ENCODE measurements around the gene GABBR2.

GABBR2 gene

GRCh38 chr9:98333703-98334582 is 374.8 kb downstream of the GABBR2 start:
- DNase-seq: peak; percentile 84

- no peak for DNase-seq
Observed at GRCh38 chr9:98332405-98332831, 376.3 kb downstream of the GABBR2 start.

- no peak for DNase-seq
Observed at GRCh38 chr9:98331536-98332259, 377.0 kb downstream of the GABBR2 start.

- no peak for DNase-seq
Observed at GRCh38 chr9:98330831-98331230, 377.9 kb downstream of the GABBR2 start.

DNA sequence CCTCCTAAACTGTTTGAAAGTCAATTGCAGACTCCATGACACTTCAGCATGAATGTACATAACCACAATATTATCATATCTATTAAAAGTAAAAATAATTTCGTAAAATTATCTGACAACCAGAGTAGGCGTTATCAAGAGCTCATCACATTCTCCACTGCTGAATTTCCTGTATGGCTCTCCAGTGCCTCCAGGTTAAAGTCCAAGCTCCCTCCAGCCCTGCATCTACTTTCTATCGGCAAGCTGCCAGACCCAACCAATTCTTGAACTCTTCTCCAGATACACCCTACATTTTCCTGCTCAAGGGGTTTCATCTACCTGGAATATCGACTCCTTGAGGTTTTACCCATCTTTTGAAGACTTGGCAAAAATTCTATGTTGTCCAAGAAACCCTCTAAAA is 378.8 kb downstream of the GABBR2 start:
- DNase-seq: no peak

GRCh38 chr9:98329281-98329680 is 379.5 kb downstream of the GABBR2 start:
- DNase-seq: no peak

- no peak for DNase-seq
Observed at GRCh38 chr9:98328770-98329169, 380.0 kb downstream of the GABBR2 start.

DNA sequence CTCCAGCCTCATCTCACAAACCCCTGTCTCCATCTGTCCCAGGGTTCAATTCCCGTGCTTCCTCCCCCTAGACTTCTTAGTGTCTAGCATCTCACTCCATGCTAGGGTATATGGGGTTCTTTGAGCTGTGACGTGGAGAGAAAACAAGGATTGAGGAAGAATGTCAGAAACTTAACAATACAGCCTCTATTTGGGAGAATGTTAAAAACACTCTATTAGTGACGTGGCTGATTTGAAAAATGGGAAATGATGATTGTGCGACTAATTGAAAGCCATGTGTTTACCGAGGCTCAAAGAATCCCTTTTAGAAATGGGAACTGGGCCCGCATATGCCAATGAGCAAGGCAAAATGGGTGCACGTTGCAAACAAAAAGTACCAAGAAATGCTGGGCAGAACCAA is 380.6 kb downstream of the GABBR2 start:
- no peak for DNase-seq

- DNase-seq: no peak
Observed at GRCh38 chr9:98327249-98327561, 381.5 kb downstream of the GABBR2 start.

DNA sequence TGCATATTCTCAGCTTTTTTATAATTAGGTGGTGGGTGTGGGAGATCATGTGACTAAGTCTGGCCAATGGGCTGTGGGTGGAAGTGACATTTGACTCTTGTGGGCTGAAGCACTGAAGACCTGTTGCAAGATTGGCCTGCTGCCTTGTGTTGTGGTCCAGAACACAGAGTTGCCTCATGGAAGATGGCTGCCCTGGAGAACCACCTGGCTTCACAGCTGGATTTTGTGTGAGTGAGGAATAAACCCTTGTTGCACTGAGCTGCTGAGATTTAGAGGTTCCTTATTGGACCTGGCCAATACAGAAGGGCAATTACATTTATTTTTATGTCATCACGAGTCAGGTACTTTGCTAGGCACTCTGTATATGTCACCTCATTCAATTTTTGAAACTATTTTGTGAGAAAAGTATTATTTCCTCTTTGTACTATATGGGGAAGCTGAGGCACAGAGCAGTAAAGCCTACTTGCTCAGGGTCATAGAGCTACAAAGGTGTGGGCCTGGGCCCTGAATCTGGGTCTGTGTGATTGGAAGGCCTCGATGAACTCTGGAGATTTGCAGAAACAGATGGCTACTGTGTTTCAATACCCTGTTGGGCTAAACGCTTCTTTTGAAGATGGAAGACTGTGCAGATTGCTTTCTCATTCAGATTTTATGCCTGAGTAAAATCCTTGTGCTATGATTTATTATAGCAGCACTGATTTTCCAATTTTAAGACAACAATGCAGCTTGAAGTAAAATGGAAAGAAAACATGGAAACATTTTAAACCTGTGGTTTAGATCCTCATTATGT is 382.1 kb downstream of the GABBR2 start:
- no peak for DNase-seq

- DNase-seq: no peak
Observed at GRCh38 chr9:98324801-98325200, 383.9 kb downstream of the GABBR2 start.

- DNase-seq: no peak
Observed at GRCh38 chr9:98323831-98324135, 385.0 kb downstream of the GABBR2 start.

GRCh38 chr9:98323051-98323830 is 385.5 kb downstream of the GABBR2 start:
- no peak for DNase-seq

DNA sequence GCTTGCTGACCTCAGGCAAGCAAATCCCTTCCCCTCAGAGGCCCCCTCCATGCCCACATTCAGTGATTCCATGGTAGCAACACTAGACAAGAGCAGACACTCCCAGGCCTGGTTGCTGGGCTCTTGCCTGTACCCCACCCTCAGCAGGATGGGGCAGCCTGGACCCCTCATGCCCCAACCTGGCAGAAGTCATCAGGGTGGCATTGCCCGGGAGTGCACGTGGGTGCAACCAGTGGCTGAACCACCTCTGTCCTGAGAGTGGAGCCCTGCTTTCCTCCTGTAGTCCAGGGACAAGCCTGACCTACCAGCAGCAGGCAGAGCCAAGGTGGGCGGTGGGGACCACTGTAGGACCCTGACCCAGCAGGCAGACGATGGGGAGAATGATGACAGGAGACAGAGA is 387.5 kb downstream of the GABBR2 start:
- DNase-seq: no peak

- peak; percentile 41 for DNase-seq
Observed at GRCh38 chr9:98318834-98319478, 389.8 kb downstream of the GABBR2 start.

DNA sequence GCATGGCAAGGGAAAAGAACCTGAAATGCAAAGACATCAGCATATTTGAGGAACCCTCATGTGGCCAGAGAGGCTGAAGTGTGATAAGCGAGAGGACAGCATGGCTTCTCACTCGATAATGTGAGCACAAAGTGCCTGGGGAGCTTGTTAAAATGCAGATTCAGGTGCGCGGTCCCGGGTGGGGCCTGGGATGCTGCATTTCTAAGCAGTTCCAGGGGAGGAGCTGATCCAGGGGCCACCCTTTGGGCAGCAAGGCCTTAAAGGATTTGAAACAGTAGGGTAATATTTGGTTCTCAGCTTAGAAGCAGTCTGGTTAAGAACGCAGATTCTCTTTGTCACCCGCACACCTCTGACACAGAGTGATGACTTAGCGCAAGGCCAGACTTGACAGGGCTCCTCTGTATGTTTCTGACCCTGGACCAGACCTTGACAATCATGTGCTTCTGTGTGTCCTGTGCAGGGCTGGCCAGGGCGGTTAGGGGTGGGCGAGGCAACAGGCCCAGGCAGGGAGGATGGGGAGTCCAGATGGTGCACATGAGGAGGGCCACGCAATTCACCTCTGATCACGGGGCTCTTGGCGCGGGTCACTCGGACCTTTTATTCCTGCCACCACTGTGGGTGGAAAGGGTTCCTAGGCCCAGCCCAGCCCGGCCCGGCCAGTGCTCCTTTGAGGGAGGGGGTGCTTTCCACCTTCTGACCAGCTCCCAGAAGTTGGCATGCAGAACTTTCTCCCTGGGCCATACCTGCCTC is 390.5 kb downstream of the GABBR2 start:
- DNase-seq: no peak

DNA sequence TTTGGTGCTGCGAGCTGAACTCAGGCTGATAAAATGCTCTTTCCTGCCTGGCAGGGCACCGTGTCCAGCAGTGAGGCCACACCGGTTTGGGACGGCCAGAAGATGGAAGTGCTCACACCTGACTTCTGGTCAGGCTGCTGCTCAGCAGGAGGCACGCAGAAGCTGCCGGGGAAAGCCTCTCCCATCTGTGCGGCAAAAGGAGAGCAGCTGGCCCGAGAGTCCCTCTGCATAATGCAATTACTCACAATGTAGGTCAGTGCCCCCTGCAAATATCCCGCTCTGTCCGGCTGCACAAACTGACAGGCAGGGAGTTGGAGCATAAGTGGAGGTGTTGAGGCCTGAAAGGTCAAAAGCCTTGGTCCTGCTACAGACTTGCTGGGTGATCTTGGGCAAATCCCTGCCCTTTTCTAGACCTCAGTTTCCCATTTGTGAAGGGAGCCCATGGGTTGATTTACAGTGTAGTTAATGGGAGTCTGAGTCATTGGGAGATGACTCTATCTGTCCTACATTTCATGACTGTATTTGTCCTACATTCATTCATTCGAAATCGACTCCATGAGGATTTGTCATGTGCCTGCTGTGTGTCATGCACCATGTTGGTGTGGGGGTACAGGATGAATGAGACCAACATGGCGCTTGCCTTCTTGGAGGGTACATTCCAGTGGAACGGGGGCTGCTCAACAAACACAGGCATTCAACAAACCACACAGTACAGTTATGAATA is 391.4 kb downstream of the GABBR2 start:
- DNase-seq: no peak

DNA sequence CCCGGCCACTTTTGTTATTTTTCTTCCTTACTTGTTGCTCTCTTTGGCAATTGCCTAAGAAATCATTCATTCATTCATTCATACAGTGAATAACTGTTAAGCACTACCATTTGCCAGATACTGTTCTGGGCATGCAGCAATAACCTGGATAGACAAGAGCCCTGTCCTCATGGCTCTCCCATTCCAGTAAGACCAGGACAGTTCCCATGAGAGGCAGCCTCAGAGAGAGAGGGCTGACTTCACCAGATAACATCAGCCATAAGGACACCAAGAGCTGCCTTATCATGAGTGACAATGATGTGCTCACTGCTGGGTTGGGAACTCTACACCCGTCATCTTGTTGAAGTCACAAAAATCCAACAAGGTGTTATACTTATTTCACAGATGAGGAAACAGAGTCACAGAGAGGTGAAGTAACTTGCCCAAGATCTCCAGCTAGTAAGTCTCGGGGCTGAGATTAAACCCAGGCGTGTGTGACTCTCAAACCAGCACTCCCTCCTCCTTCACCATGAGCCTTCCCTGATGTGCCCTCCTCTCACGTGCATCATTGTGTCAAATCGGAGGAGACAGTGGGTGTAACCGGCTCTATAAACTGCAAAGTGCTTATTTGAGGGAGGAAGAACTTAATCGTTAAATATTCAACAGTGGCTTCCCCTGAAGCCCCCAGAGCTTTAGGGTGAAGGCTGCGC is 392.1 kb downstream of the GABBR2 start:
- no peak for DNase-seq

- DNase-seq: peak; percentile 84
Observed at GRCh38 chr9:98315551-98316060, 393.1 kb downstream of the GABBR2 start.

DNA sequence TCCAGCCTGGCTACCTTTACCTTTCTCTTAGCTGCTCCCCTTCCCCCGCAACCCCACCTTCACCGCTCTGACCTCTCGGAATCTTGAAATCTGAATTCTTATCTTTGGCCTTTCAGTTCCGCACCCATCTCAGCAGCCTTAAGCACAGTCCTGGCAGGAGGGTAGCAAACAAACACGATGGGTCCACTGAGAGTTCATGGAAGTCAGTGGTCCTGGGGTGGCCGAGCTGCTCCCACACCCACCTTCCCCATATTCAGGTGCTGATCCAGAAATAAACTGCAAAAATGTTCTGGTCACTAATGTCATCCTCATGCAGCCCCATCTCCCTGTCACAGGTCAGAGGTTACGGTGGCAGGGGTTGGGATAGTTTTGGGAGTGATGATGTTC is 393.7 kb downstream of the GABBR2 start:
- DNase-seq: no peak
